ENCODE results near the gene ZNF688.

- TF ChIP-seq CTCF (IDR thresholded peaks at IDR 0.05; ENCODE audit: insufficient read depth, low read depth, low read length) (no peak), EZH2 (IDR thresholded peaks at IDR 0.05; ENCODE audit: insufficient read depth, low read length) (no peak)
Measured at GRCh38 chr16:30565984-30566383, 5.5 kb downstream of the ZNF688 start.

Measured in astrocyte (in vitro differentiated cells and primary cell).